Astrocyte of the spinal cord (primary cell): ENCODE data around the gene DLX5.

Experiments
- DNase-seq: peaks from one replicate; pipeline ENCODE4 v3.0.0; 2011; ENCODE audit warnings: low read depth, low spot score
- H3K4me3 ChIP-seq: 2 replicates; pipeline ENCODE4 v1.5.1; 2011; ENCODE audit warnings: low read depth, mild to moderate bottlenecking, low read length, moderate library complexity
- in situ Hi-C: cut with HindIII; loops from 2 replicates; pipeline ENCODE4 v1.10.0; 2017; ENCODE audit warnings: low sequenced_read_pairs
- TF ChIP-seq, protein P1 (sequence below): IDR thresholded peaks from 2 replicates; pipeline ENCODE4 v1.5.1; 2012; ENCODE audit warnings: low read depth, mild to moderate bottlenecking, low read length, inconsistent platforms

DLX5 gene

DNA sequence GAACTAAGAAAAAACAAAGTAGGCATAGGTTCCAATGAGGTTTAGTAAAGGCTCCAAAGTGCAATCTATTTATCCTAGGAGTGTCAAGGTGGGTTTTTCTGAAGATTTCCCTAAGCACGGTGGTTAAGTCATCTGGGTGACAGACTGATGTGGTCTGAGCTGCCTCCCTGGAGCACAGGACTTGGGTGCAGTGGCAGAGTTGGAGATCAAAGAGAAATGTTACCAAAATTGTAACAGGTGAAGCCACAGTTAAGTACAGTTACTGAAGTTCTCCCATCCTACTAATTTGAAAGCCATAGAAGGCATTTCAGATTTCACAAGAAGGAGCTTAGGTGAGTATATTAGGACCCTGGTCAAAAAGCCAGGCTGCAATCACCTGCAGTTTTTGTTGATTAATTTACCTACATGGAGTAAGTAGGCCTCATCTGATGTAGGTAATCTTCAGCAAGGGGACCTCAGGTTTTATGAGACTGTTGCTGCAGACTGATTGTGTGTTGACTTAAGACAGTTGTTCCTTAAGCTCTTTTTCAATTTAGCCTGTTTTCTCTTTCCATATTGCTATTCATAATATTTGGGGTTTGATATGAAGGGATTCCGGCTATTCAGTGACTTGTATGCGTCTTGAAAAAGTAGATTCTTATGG, 16.2 kb downstream of the DLX5 start:
- DNase-seq, result no peak
- TF ChIP-seq, protein P1, sequence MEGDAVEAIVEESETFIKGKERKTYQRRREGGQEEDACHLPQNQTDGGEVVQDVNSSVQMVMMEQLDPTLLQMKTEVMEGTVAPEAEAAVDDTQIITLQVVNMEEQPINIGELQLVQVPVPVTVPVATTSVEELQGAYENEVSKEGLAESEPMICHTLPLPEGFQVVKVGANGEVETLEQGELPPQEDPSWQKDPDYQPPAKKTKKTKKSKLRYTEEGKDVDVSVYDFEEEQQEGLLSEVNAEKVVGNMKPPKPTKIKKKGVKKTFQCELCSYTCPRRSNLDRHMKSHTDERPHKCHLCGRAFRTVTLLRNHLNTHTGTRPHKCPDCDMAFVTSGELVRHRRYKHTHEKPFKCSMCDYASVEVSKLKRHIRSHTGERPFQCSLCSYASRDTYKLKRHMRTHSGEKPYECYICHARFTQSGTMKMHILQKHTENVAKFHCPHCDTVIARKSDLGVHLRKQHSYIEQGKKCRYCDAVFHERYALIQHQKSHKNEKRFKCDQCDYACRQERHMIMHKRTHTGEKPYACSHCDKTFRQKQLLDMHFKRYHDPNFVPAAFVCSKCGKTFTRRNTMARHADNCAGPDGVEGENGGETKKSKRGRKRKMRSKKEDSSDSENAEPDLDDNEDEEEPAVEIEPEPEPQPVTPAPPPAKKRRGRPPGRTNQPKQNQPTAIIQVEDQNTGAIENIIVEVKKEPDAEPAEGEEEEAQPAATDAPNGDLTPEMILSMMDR, result no peak
- in situ Hi-C loops, result no loop called here

DNA sequence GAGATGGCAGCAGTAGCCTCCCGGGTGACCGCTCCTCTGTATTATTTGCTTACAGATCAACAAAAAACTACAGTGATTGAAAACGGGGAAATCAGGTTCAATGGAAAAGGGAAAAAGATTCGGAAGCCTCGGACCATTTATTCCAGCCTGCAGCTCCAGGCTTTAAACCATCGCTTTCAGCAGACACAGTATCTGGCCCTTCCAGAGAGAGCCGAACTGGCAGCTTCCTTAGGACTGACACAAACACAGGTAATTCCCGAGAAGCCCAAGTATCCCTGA, 17.1 kb downstream of the DLX5 start:
- in situ Hi-C loops, result no loop called here
- H3K4me3 ChIP-seq, result no peak overlapping the region
- TF ChIP-seq, protein P1, result no peak
- no peak for DNase-seq

More for the DNA sequence above, 16.2 kb downstream of the DLX5 start:
- H3K4me3 ChIP-seq, result no peak overlapping the region

DNA sequence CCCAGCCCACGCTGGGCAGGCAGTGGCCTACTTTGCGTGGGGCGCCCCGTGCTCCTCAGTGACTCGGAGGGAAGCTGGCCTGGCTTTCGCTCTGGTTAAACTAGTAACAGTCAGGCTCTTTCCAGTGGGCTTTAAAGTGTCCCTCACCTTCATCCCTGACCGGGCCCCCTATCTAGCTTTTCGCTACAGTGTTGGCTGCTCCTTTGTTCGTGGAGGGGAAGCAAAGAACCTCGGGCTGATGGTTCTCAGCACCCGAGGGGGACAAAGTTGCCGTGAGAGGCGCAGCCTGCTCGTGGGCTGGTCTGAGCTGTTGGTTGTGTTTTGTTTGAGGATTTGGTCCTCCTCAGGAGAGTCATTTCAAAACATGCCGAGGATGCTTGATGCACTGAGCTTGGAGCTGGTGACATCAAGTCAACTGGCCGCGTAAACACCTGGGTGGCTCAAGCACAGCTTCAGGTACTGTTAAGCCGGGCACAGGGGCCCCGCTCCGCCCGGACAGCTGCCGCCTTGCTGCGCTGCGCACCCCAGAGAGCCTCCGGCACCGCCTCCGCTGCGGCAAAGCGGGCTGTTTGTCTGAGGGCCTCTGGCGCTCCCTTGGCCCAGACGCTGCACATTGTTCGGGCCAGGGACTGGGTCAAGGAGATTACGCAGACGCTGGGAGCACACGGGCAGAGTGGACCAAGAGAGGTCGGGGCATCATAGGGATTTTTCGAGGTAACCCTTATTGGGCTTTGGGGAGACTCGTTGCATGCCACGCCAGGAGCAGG, 17.6 kb downstream of the DLX5 start:
- in situ Hi-C loops, result no loop called here
- DNase-seq, result no peak
- H3K4me3 ChIP-seq, result no peak overlapping the region
- TF ChIP-seq, protein P1, result no peak

DNA sequence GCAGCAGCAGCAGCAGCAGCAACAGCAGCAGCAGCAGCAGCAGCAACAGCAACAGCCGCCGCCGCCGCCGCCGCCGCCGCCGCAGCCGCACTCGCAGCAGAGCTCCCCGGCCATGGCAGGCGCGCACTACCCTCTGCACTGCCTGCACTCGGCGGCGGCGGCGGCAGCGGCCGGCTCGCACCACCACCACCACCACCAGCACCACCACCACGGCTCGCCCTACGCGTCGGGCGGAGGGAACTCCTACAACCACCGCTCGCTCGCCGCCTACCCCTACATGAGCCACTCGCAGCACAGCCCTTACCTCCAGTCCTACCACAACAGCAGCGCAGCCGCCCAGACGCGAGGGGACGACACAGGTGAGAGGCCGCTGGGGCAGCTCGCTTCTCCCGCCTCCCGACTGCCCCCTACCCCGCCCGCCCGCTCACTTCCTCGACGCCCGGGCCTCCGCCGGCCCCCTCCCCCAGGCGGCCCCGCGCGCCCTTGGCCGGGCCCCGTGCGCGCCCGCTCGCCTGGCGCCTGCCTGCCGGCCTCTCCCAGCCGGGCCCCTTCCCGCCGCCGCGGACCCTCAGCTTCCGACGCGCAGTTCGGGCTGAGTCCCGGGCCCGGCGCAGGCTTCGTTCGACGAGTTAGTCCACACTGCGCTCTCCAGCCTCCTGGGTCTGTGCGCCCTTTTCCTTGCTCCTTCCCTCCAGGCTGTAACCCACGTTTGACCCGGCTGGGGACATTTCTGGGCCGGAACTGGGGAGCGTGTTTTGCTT, 18.4 kb downstream of the DLX5 start:
- TF ChIP-seq, protein P1, result no peak
- in situ Hi-C loops, result no loop called here
- DNase-seq, result peak; percentile 16
- H3K4me3 ChIP-seq, result peak overlapping the region; percentile 22

DNA sequence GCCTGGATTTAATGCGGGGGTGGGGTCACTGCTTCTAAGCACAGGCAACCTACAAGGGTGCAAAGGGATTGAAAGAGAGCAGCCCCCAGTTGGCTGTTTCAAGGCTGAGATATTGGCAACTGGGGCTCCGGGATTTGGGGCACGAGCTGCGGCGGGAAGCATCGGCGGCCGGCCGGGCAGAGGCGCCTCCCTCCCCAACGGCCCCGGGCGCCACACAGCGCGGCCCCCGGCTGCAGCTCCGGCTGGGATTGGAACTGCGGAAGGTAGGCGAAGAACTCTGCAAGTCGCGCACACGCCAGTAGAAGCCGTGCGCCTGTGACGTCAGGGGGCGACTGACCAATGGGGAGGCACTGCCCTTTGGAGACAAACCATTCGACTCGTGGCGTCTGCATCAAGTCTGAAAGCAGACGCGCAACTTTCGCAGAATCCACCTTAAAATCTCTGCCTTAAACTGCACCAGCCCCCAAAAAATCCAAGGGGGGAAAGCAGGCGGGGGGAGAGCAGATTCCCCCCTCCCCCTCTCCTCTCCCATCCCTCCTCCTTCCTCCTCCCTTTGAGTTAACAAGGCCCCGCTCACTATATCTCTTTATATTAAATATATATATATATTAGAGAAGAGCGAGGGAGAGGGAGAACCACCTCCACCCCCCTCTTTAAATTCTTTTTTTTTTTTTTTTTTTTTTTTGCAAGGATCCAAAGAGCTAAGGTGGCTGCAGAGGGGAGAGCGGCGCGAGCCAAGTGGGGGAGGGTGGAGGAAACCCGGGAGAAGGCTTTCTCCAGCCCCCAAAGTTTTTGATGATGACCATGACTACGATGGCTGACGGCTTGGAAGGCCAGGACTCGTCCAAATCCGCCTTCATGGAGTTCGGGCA, 19.2 kb downstream of the DLX5 start, which contains the start of gene DLX6:
TSS of gene DLX6 (plus strand) at position 371 of the 872 bp plus-strand sequence. CDS start at position 796, 425 bp downstream.
- in situ Hi-C loops, result no loop called here
- H3K4me3 ChIP-seq, result peak within 1 kb of the TSS; percentile 22
- TF ChIP-seq, protein P1, result no peak
- DNase-seq, result no peak
